GM18951 (cell line): ENCODE data around the gene LHFPL2.
"Not testable (repeated sequence)": the region's sequence is repeated elsewhere in the genome, so short reads cannot be mapped to it uniquely, and the experiment has no call there.

Experiments used
- POLR2A ChIP-seq: IDR thresholded peaks from 4 replicates; pipeline ENCODE4 v1.6.1; 2011; ENCODE audit warnings: mild to moderate bottlenecking; ENCODE audit not compliant: insufficient read length, insufficient read depth; ENCODE audit errors: extremely low read depth
- in situ Hi-C: fragments of 300-500 bp; cut with MboI; formaldehyde crosslinking; loops from one replicate; pipeline ENCODE4 v1.12.0; 2022; ENCODE audit warnings: low sequenced_read_pairs, mixed read lengths, inconsistent platforms; ENCODE audit not compliant: unreplicated experiment

The LHFPL2 gene

GRCh38 chr5:78648359-78649210 is at the start of gene LHFPL2:
Gene LHFPL2 (minus strand): TSS chr5:78648772. CDS start chr5:78510213, 138,559 bp downstream.
- in situ Hi-C loops, result no loop called here
- peak; percentile 60 for TF ChIP-seq POLR2A

GRCh38 chr5:78696637-78697036 is 48.1 kb upstream of the LHFPL2 start:
- TF ChIP-seq POLR2A, result no peak

GRCh38 chr5:78696052-78696451 is 47.5 kb upstream of the LHFPL2 start:
- in situ Hi-C loops, result not testable (repeated sequence)

More at GRCh38 chr5:78696637-78697036, 48.1 kb upstream of the LHFPL2 start:
- in situ Hi-C loops, result no loop called here

GRCh38 chr5:78693339-78693738 is 44.8 kb upstream of the LHFPL2 start:
- TF ChIP-seq POLR2A, result no peak
- in situ Hi-C loops, result no loop called here

- in situ Hi-C loops, result no loop called here
- TF ChIP-seq POLR2A, result no peak
These were observed 42.8 kb upstream of the LHFPL2 start for GRCh38 chr5:78691084-78691960.

GRCh38 chr5:78690253-78690972 is 41.8 kb upstream of the LHFPL2 start:
- in situ Hi-C loops, result no loop called here
- TF ChIP-seq POLR2A, result no peak

GRCh38 chr5:78689540-78690252 is 41.1 kb upstream of the LHFPL2 start:
- in situ Hi-C loops, result no loop called here
- TF ChIP-seq POLR2A, result no peak

GRCh38 chr5:78687514-78687913 is 38.9 kb upstream of the LHFPL2 start:
- in situ Hi-C loops, result not testable (repeated sequence)

- in situ Hi-C loops, result not testable (repeated sequence)
These were observed 35.3 kb upstream of the LHFPL2 start for GRCh38 chr5:78683905-78684304.

GRCh38 chr5:78679905-78680304 is 31.3 kb upstream of the LHFPL2 start:
- no peak for TF ChIP-seq POLR2A
- in situ Hi-C loops, result no loop called here

GRCh38 chr5:78677777-78678668 is 29.5 kb upstream of the LHFPL2 start:
- in situ Hi-C loops, result no loop called here
- no peak for TF ChIP-seq POLR2A
